HCT116 (cell line): Measurements from ENCODE around the gene TFIP11.

ENCODE experiments used
- EGR1 ChIP-seq: IDR thresholded peaks from 2 replicates; pipeline ENCODE4 v1.6.1; 2012; ENCODE audit warnings: low read depth
- POLR2A ChIP-seq: IDR thresholded peaks from 2 replicates; pipeline ENCODE4 v1.7.0; 2011; ENCODE audit warnings: borderline replicate concordance; ENCODE audit not compliant: insufficient read depth, insufficient read length; ENCODE audit errors: extremely low read depth
- TF ChIP-seq, protein P1 (sequence below): IDR thresholded peaks from 2 replicates; pipeline ENCODE4 v1.6.1; 2011; ENCODE audit warnings: mild to moderate bottlenecking, low read length, moderate library complexity; ENCODE audit not compliant: insufficient replicate concordance; ENCODE audit errors: extremely low read depth
- TF ChIP-seq, protein P2 (sequence below), 3 experiments: fragments of 200-600 bp in 1 of 3; sonication (generic) in 1 of 3; IDR thresholded peaks in 2 of 3; conservative IDR thresholded peaks in 1 of 3; 2 replicates each; pipeline ENCODE4 v1.5.1; 2012 to 2017; ENCODE audit warnings: low read depth in 2 of 3, low read length in 2 of 3, antibody characterized with exemption in 1 of 3, borderline replicate concordance in 1 of 3, control low read depth in 1 of 3, mild to moderate bottlenecking in 1 of 3, mixed read lengths in 1 of 3, mixed run types in 1 of 3, moderate library complexity in 1 of 3; ENCODE audit not compliant: insufficient read depth in 1 of 3

DNA sequence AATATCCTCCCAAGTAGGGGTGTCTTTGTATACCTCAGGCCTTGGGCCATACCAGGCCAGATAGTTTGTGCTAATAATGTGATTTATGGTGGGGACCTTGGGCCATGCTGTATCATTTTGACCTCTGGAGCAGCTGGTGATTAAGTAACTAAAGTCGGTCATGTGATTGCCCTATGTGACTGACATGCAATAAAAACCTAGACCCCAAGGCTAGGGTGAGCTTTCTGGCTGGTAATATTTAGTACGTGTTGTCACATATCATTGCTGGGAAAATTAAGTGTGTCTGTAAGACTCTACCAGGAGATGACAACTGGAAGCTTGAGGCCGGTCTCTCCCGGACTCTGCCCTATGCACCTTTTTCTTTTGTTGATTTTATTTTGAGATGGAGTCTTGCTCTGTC is 12.6 kb upstream of the TFIP11 start:
- TF ChIP-seq, protein P1, sequence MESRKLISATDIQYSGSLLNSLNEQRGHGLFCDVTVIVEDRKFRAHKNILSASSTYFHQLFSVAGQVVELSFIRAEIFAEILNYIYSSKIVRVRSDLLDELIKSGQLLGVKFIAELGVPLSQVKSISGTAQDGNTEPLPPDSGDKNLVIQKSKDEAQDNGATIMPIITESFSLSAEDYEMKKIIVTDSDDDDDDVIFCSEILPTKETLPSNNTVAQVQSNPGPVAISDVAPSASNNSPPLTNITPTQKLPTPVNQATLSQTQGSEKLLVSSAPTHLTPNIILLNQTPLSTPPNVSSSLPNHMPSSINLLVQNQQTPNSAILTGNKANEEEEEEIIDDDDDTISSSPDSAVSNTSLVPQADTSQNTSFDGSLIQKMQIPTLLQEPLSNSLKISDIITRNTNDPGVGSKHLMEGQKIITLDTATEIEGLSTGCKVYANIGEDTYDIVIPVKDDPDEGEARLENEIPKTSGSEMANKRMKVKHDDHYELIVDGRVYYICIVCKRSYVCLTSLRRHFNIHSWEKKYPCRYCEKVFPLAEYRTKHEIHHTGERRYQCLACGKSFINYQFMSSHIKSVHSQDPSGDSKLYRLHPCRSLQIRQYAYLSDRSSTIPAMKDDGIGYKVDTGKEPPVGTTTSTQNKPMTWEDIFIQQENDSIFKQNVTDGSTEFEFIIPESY = no peak
- no peak for TF ChIP-seq POLR2A
- no peak for TF ChIP-seq EGR1
- TF ChIP-seq, protein P2, sequence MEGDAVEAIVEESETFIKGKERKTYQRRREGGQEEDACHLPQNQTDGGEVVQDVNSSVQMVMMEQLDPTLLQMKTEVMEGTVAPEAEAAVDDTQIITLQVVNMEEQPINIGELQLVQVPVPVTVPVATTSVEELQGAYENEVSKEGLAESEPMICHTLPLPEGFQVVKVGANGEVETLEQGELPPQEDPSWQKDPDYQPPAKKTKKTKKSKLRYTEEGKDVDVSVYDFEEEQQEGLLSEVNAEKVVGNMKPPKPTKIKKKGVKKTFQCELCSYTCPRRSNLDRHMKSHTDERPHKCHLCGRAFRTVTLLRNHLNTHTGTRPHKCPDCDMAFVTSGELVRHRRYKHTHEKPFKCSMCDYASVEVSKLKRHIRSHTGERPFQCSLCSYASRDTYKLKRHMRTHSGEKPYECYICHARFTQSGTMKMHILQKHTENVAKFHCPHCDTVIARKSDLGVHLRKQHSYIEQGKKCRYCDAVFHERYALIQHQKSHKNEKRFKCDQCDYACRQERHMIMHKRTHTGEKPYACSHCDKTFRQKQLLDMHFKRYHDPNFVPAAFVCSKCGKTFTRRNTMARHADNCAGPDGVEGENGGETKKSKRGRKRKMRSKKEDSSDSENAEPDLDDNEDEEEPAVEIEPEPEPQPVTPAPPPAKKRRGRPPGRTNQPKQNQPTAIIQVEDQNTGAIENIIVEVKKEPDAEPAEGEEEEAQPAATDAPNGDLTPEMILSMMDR (IDR thresholded peaks at IDR 0.05 in 2 of 3, conservative IDR thresholded peaks at IDR 0.05 in 1 of 3; ENCODE audit: borderline replicate concordance in 1 of 3, insufficient read depth in 1 of 3, low read depth in 2 of 3, low read length in 2 of 3) = no peak
